ENCODE measurements around the gene ABCC11.

The ABCC11 gene

GRCh38 chr16:48160575-48160974 lies 86.8 kb downstream of the ABCC11 start:
- 0 out of 2 replicates have a peak, but pooled peaks cover 6% of the 10 kb centered on the region for H3K4me1 ChIP-seq (ENCODE audit: insufficient read depth, low read length)
- peaks cover 4% of the 10 kb centered on the region for H3K27me3 ChIP-seq (ENCODE audit: insufficient read depth, low read length)
- H3K9ac ChIP-seq (ENCODE audit: low read depth, low read length), result no peak overlapping the region
- no peak overlapping the region for H3K27ac ChIP-seq (ENCODE audit: low read depth, low read length)
- no peaks in the 10 kb centered on the region for H3K9me3 ChIP-seq (ENCODE audit: insufficient read depth, low read depth, low read length)
- no peaks in the 10 kb centered on the region for H3K36me3 ChIP-seq (ENCODE audit: insufficient read depth, low read length)
- WGBS, result 96% methylated on average over 5 of the region's 6 CpGs
- no peak overlapping the region for H3K4me3 ChIP-seq (ENCODE audit: low read length)

DNA sequence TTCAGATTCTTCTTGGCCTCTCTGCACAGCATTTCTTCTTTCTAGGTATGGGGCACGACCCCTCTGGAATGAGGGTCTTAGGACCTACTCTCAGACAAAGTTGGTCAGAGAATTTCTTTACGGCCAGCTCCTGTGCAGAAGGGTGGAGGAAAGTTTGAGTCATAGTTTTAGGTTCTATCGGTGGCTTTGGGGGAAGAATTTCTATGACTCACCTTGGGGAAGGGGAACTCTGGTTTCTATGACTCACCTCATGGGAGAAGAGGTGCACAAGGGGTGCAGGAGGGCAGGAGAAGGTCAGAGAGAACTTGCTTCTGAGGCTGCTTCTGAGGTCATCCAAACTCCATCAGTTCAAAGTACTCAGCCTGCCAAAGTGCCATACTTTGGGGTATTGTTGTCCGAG lies 89.0 kb downstream of the ABCC11 start:
- Histone ChIP-seq H3K9me3 (ENCODE audit: insufficient read depth, low read depth, low read length) (no peaks in the 10 kb centered on the region), H3K27me3 (ENCODE audit: insufficient read depth, low read length) (peaks cover 4% of the 10 kb centered on the region), H3K36me3 (ENCODE audit: insufficient read depth, low read length) (no peaks in the 10 kb centered on the region), H3K4me3 (ENCODE audit: low read length) (no peak overlapping the region), H3K9ac (ENCODE audit: low read depth, low read length) (no peak overlapping the region), H3K4me1 (ENCODE audit: insufficient read depth, low read length) (no peaks in the 10 kb centered on the region), H3K27ac (ENCODE audit: low read depth, low read length) (no peak overlapping the region)
- 75% methylated on average over 4 of the region's 4 CpGs for WGBS

DNA sequence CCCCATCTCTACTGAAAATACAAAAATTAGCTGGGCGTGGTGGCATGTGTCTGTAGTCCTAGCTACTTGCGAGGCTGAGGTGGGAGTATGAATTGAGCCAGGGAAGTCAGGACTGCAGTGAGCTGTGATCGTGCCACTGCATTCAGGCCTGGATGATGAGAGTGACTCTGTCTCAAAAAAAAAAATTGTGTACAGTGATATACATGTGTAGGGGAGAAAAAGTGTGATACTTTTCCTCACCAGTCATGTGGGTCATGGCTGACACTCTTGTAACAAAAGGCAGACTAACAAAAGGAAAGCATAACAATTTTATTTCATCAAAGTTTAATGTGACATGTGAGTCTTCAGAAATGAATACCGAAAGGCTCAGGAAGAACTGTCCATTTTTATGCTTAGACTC lies 89.5 kb downstream of the ABCC11 start:
- no peak overlapping the region for H3K27ac ChIP-seq (ENCODE audit: low read depth, low read length)
- WGBS, result 96% methylated on average over 4 of the region's 4 CpGs
- H3K4me3 ChIP-seq (ENCODE audit: low read length), result no peak overlapping the region
- no peak overlapping the region for H3K9ac ChIP-seq (ENCODE audit: low read depth, low read length)
- no peaks in the 10 kb centered on the region for H3K4me1 ChIP-seq (ENCODE audit: insufficient read depth, low read length)
- H3K36me3 ChIP-seq (ENCODE audit: insufficient read depth, low read length), result no peaks in the 10 kb centered on the region
- peaks cover 4% of the 10 kb centered on the region for H3K27me3 ChIP-seq (ENCODE audit: insufficient read depth, low read length)
- H3K9me3 ChIP-seq (ENCODE audit: insufficient read depth, low read depth, low read length), result no peaks in the 10 kb centered on the region

DNA sequence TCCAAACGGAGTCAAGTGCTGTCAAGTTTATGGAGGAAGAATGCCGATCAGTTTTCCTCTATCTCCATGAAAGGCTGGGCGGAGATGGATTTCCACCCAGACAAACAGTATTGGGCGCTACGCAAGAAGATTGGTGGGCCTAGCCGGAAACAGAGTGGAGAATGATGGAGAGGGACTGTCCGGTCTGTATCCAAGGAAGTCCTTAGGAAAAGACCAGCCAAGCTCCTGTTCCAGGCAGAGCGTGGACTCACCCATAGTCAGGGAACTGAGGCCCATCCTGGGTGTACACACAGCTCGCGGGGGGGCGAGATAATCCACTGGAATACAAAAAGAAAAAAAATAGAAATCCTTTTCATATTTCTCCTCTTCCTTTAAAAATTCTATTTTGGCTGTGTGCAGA lies 90.0 kb downstream of the ABCC11 start:
- no peak overlapping the region for H3K4me3 ChIP-seq (ENCODE audit: low read length)
- no peaks in the 10 kb centered on the region for H3K36me3 ChIP-seq (ENCODE audit: insufficient read depth, low read length)
- no peaks in the 10 kb centered on the region for H3K9me3 ChIP-seq (ENCODE audit: insufficient read depth, low read depth, low read length)
- H3K27me3 ChIP-seq (ENCODE audit: insufficient read depth, low read length), result peaks cover 4% of the 10 kb centered on the region
- H3K4me1 ChIP-seq (ENCODE audit: insufficient read depth, low read length), result no peaks in the 10 kb centered on the region
- H3K27ac ChIP-seq (ENCODE audit: low read depth, low read length), result no peak overlapping the region
- no peak overlapping the region for H3K9ac ChIP-seq (ENCODE audit: low read depth, low read length)
- WGBS, result 93% methylated on average over 11 of the region's 11 CpGs

DNA sequence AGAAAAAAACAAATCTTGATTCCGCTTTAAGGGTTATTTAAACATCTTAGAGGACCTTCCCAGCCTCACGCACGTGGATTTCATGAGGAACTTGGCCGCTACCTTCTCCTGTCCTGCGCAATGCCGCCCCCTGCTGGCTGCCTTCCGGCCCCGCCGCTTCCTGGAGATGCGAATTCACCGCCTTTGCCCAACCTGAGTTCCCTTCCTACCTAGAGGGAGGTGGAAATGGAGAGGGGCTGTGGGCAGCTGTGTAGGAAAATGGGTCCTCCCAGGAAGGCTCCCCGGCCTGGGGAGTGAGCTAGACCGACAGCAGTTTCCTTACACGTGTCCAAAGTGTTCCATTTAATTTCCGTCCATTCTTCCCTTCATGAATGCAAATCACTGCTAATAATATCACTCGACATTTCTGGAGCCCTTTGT lies 90.5 kb downstream of the ABCC11 start:
- Histone ChIP-seq H3K9ac (ENCODE audit: low read depth, low read length) (no peak overlapping the region), H3K27me3 (ENCODE audit: insufficient read depth, low read length) (peaks cover 4% of the 10 kb centered on the region), H3K9me3 (ENCODE audit: insufficient read depth, low read depth, low read length) (no peaks in the 10 kb centered on the region), H3K36me3 (ENCODE audit: insufficient read depth, low read length) (no peaks in the 10 kb centered on the region), H3K27ac (ENCODE audit: low read depth, low read length) (no peak overlapping the region), H3K4me1 (ENCODE audit: insufficient read depth, low read length) (no peaks in the 10 kb centered on the region), H3K4me3 (ENCODE audit: low read length) (no peak overlapping the region)
- WGBS, result 27% methylated on average over 14 of the region's 16 CpGs

DNA sequence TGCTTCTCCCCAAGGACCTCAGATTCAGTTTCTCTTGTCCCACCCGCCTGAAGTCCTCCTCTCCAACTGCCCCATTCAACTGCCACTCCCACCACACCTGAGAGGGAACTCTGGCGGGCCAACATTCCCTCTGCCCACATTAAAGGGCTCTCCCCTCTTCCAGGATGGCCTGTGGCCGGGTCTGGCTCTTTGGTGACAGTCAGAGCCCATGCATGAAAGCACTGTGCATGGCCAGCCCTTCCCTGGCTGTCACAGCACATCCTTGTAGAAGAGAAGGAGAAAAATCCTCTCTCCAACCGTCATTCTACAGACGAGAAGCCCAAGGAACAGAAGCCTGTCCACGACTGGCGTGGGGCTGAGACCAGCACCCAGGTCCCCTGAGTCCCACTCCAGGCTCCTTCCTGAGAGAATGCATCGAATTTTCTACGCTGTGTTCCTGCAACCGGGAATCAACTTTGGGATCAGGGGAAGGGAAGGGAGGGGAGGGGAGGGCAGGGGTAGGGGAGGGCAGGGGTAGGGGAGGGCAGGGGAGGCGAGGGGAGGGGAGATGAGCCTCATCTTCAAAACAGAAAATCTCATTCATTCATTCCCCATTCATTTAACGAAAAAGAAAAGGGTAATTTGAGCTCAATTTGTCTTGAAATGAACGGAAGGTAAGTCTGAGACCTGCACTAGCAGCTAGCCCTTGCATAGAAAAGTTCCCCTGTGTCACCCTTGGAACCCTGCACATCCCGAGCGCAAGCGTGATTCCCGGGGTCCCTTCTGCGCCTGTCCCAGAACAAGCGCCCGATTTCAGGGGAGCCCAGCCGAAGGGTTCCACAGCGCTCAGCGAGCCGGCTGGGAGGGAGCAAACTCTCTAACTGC lies 91.2 kb downstream of the ABCC11 start, which contains the start of gene ABCC12:
ABCC12 (minus strand) TSS at position 68 of the 864 bp plus-strand sequence. CDS start 9,569 bp downstream, outside the sequence.
- H3K27me3 ChIP-seq (ENCODE audit: insufficient read depth, low read length), result peaks cover 4% of the 10 kb centered on the region
- 84% methylated on average over 21 of the region's 24 CpGs for WGBS
- H3K4me1 ChIP-seq (ENCODE audit: insufficient read depth, low read length), result no peaks in the 10 kb centered on the region
- H3K9ac ChIP-seq (ENCODE audit: low read depth, low read length), result no peak within 1 kb of the TSS
- no peak within 1 kb of the TSS for H3K4me3 ChIP-seq (ENCODE audit: low read length)
- no peak within 1 kb of the TSS for H3K27ac ChIP-seq (ENCODE audit: low read depth, low read length)
- no peaks in the 10 kb centered on the region for H3K36me3 ChIP-seq (ENCODE audit: insufficient read depth, low read length)
- H3K9me3 ChIP-seq (ENCODE audit: insufficient read depth, low read depth, low read length), result no peaks in the 10 kb centered on the region

- Histone ChIP-seq H3K27me3 (ENCODE audit: insufficient read depth, low read length) (peaks cover 4% of the 10 kb centered on the region), H3K9ac (ENCODE audit: low read depth, low read length) (no peak overlapping the region), H3K9me3 (ENCODE audit: insufficient read depth, low read depth, low read length) (peaks cover 4% of the 10 kb centered on the region; the same call in 1 of the 2 replicates), H3K36me3 (ENCODE audit: insufficient read depth, low read length) (no peaks in the 10 kb centered on the region), H3K4me1 (ENCODE audit: insufficient read depth, low read length) (no peaks in the 10 kb centered on the region), H3K27ac (ENCODE audit: low read depth, low read length) (no peak overlapping the region), H3K4me3 (ENCODE audit: low read length) (no peak overlapping the region)
- 90% methylated on average over 5 of the region's 5 CpGs for WGBS
Observed at GRCh38 chr16:48153774-48154173, 93.6 kb downstream of the ABCC11 start.

- peaks cover 4% of the 10 kb centered on the region for H3K27me3 ChIP-seq (ENCODE audit: insufficient read depth, low read length)
- H3K9ac ChIP-seq (ENCODE audit: low read depth, low read length), result no peak overlapping the region
- no peak overlapping the region for H3K27ac ChIP-seq (ENCODE audit: low read depth, low read length)
- 93% methylated on average over 9 of the region's 9 CpGs for WGBS
- H3K9me3 ChIP-seq (ENCODE audit: insufficient read depth, low read depth, low read length), result peaks cover 4% of the 10 kb centered on the region; the same call in 1 of the 2 replicates
- H3K4me1 ChIP-seq (ENCODE audit: insufficient read depth, low read length), result no peaks in the 10 kb centered on the region
- H3K36me3 ChIP-seq (ENCODE audit: insufficient read depth, low read length), result no peaks in the 10 kb centered on the region
- no peak overlapping the region for H3K4me3 ChIP-seq (ENCODE audit: low read length)
Observed at GRCh38 chr16:48152226-48152625, 95.1 kb downstream of the ABCC11 start.

- no peaks in the 10 kb centered on the region for H3K36me3 ChIP-seq (ENCODE audit: insufficient read depth, low read length)
- H3K27ac ChIP-seq (ENCODE audit: low read depth, low read length), result no peak overlapping the region
- H3K4me1 ChIP-seq (ENCODE audit: insufficient read depth, low read length), result no peaks in the 10 kb centered on the region
- peaks cover 4% of the 10 kb centered on the region; the same call in 1 of the 2 replicates for H3K9me3 ChIP-seq (ENCODE audit: insufficient read depth, low read depth, low read length)
- WGBS, result 96% methylated on average over 1 of the region's 1 CpG
- no peak overlapping the region for H3K9ac ChIP-seq (ENCODE audit: low read depth, low read length)
- H3K4me3 ChIP-seq (ENCODE audit: low read length), result no peak overlapping the region
- H3K27me3 ChIP-seq (ENCODE audit: insufficient read depth, low read length), result no peaks in the 10 kb centered on the region
Observed at GRCh38 chr16:48150707-48151106, 96.6 kb downstream of the ABCC11 start.

DNA sequence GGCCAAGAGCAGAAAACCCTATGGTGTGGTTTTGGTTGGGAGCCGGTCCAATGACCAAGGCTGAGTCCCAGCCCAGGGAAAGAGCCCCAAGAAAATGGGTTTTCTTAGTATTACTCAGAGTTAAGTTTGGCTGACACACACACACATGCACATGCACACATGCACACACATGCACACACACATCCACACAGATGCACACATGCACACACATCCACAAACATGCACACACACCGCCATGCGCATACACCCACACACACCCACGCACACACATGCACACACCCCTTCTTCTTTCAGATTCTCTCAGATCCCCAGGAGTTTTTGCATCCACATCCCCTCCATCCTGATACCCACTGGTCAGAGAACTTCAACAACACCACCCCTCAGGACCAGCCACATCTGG lies 100.6 kb downstream of the ABCC11 start:
- H3K4me1 ChIP-seq (ENCODE audit: insufficient read depth, low read length), result no peaks in the 10 kb centered on the region
- 94% methylated on average over 4 of the region's 4 CpGs for WGBS
- no peak overlapping the region for H3K27ac ChIP-seq (ENCODE audit: low read depth, low read length)
- no peak overlapping the region for H3K9ac ChIP-seq (ENCODE audit: low read depth, low read length)
- no peaks in the 10 kb centered on the region for H3K27me3 ChIP-seq (ENCODE audit: insufficient read depth, low read length)
- peaks cover 4% of the 10 kb centered on the region; the same call in 1 of the 2 replicates for H3K9me3 ChIP-seq (ENCODE audit: insufficient read depth, low read depth, low read length)
- H3K4me3 ChIP-seq (ENCODE audit: low read length), result no peak overlapping the region
- H3K36me3 ChIP-seq (ENCODE audit: insufficient read depth, low read length), result no peaks in the 10 kb centered on the region

GRCh38 chr16:48146131-48146530 lies 101.2 kb downstream of the ABCC11 start:
- Histone ChIP-seq H3K9me3 (ENCODE audit: insufficient read depth, low read depth, low read length) (peaks cover 4% of the 10 kb centered on the region; the same call in 1 of the 2 replicates), H3K4me3 (ENCODE audit: low read length) (no peak overlapping the region), H3K4me1 (ENCODE audit: insufficient read depth, low read length) (no peaks in the 10 kb centered on the region), H3K36me3 (ENCODE audit: insufficient read depth, low read length) (no peaks in the 10 kb centered on the region), H3K27me3 (ENCODE audit: insufficient read depth, low read length) (no peaks in the 10 kb centered on the region), H3K27ac (ENCODE audit: low read depth, low read length) (no peak overlapping the region), H3K9ac (ENCODE audit: low read depth, low read length) (no peak overlapping the region)
- WGBS, result 95% methylated on average over 7 of the region's 7 CpGs
